Measurements from ENCODE around the gene CAPN8.
"Not testable (repeated sequence)": the region's sequence is repeated elsewhere in the genome, so short reads cannot be mapped to it uniquely, and the experiment has no call there.

Gene CAPN8

DNA sequence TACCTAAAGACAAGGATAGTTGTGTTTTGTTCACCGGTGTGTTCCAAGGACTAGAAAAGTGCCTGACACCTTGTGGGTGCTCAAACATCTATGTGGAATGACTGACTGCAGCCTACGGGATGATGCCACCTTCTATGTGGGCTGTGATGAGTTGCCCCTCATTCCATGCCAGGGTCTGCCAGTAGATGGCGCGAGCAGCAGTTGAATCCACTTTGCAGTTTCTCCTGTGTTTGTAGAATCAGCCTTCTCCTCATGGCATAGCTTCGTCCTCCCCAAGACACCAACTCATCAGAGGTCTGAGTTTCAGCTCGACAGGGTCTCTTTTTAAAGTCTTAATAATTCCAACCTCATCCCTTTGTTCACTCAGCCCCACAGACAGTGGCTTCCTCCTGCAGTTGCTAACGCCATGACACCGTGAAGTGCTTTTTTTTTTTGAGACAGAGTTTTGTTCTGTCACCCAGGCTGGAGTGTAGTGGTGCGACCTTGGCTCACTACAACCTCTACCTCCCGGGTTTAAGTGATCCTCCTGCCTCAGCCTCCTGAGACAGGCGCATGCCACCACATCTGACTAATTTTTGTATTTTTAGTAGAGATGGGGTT lies 133.7 kb downstream of the CAPN8 start:
- H3K27ac ChIP-seq: no peak overlapping the region
- no peak for TF ChIP-seq ZFX (IDR thresholded peaks at IDR 0.05)
- TF ChIP-seq, protein P1, sequence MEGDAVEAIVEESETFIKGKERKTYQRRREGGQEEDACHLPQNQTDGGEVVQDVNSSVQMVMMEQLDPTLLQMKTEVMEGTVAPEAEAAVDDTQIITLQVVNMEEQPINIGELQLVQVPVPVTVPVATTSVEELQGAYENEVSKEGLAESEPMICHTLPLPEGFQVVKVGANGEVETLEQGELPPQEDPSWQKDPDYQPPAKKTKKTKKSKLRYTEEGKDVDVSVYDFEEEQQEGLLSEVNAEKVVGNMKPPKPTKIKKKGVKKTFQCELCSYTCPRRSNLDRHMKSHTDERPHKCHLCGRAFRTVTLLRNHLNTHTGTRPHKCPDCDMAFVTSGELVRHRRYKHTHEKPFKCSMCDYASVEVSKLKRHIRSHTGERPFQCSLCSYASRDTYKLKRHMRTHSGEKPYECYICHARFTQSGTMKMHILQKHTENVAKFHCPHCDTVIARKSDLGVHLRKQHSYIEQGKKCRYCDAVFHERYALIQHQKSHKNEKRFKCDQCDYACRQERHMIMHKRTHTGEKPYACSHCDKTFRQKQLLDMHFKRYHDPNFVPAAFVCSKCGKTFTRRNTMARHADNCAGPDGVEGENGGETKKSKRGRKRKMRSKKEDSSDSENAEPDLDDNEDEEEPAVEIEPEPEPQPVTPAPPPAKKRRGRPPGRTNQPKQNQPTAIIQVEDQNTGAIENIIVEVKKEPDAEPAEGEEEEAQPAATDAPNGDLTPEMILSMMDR (conservative IDR thresholded peaks at IDR 0.05): peak; percentile 92

DNA sequence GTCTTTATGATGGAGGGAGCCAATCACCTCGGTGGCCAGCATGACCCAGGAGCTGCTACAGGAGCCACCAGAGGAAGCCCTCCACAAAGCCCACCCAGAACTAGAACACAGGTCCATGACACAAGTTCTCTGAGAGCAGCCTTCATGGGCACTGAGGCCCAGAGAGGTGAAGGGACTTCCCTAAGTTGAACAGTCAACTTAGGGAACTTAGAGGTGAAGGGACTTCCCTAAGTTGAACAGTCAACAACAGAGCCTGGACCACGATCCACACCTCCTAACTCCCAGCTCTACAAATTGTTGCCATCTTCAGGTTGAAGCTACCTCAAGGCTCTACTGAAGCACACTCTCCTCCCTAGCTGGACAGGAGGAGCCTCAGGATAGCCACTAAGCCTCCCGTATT lies 139.5 kb downstream of the CAPN8 start:
- TF ChIP-seq, protein P1 (conservative IDR thresholded peaks at IDR 0.05): no peak
- no peak for TF ChIP-seq ZFX (IDR thresholded peaks at IDR 0.05)
- no peak overlapping the region for H3K27ac ChIP-seq

DNA sequence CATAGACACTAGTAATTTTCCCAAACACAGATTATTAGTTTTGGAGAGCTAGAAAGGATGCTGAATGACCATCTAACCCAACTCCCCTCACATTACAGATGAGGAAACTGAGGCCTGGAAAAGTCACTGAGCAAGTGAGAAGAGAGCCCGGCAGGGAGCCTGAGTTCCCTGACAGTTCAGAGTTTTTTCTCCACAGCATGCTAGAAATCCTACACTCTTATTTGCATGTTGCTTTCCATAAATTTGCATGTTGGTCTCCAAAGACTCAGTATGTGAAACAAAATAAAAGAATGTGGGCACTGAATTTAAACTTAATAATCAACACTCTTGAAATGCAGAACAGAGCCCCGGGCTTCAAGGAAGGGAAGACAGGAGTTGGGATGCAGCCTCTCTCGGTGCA lies 140.0 kb downstream of the CAPN8 start:
- no peak overlapping the region for H3K27ac ChIP-seq
- TF ChIP-seq, protein P1 (conservative IDR thresholded peaks at IDR 0.05): no peak
- no peak for TF ChIP-seq ZFX (IDR thresholded peaks at IDR 0.05)

DNA sequence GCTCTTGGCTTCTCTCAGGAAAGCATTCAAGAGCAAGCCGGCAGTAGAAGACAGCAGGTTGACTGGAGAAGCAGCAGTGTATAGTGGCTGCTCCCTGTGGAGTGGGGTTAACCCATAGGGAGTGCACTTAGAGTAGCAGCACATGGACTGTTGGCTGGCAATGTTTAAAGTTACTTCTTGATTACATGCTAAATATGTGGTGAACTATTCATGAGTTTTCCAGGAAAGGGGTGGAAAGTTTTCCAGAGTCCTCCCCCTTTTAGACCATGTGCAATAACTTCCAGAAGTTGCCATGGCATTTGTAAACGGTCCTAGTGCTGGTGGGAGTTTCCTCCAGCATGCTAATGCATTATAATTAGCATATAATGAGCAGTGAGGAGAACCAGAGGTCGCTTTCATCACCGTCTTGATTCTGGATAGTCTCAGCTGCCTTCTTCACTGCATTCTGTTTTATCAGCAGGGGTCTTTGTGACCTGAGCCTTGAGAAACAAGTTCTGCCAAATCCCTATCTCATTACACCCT lies 140.5 kb downstream of the CAPN8 start:
- TF ChIP-seq ZFX (IDR thresholded peaks at IDR 0.05): no peak
- TF ChIP-seq, protein P1 (conservative IDR thresholded peaks at IDR 0.05): no peak
- H3K27ac ChIP-seq: no peak overlapping the region

DNA sequence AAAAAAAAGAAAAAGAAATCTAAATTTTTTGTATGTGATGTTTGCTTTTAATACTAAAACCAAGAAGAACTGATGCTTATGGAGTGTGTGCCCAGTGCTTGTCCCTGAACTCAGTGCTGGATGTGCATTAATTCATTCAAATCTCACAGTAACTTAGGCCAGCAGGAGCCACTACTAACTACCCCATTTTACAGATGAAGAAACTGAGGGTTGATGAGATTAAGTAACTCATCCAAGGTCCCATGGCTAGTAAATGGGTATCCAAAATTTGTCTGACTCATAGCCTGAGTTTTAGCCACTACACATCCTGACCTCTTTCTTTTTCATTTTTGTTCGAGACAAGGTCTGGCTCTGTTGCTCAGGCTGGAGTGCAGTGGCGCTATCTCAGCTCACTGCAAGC lies 144.4 kb downstream of the CAPN8 start:
- TF ChIP-seq, protein P1 (conservative IDR thresholded peaks at IDR 0.05): no peak
- no peak for TF ChIP-seq ZFX (IDR thresholded peaks at IDR 0.05)
- H3K27ac ChIP-seq: no peak overlapping the region

DNA sequence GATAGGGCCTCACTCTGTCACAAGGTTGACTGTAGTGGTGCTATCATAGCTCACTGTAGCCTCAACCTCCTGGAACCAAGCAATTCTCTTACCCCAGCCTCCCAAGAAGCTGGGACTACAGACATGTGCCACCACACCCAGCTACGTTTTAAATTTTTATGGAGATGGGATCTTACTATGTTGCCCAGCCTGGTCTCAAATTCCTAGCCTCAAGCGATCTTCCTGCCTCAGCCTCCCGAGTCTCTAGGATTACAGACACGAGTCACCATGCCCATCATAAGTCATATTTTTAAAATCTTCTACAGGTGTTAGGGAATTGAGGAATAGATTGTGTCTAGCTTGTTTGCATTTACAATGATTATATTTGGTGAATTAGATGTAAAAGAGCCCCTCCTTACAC lies 145.3 kb downstream of the CAPN8 start:
- TF ChIP-seq, protein P1 (conservative IDR thresholded peaks at IDR 0.05): no peak
- TF ChIP-seq ZFX (IDR thresholded peaks at IDR 0.05): no peak
- H3K27ac ChIP-seq: no peak overlapping the region

DNA sequence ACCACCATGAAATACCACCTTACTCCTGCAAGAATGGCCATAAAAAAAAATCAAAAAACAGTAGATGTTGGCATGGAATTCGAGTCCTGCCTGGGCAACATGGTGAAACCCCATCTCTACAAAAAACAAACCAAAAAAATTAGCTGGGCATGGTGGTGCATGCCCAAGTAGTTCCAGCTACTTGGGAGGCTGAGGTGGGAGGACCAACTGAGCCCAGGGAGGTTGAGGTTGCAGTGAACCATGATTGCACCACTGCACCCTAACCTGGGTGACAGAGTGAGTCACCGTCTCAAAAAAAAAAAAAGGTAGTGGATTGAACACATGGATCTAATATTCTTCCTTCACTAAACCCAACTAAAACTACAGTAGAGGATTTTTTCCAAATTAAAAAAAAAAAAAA lies 146.4 kb downstream of the CAPN8 start:
- TF ChIP-seq ZFX (IDR thresholded peaks at IDR 0.05): no peak
- TF ChIP-seq, protein P1 (conservative IDR thresholded peaks at IDR 0.05): no peak

DNA sequence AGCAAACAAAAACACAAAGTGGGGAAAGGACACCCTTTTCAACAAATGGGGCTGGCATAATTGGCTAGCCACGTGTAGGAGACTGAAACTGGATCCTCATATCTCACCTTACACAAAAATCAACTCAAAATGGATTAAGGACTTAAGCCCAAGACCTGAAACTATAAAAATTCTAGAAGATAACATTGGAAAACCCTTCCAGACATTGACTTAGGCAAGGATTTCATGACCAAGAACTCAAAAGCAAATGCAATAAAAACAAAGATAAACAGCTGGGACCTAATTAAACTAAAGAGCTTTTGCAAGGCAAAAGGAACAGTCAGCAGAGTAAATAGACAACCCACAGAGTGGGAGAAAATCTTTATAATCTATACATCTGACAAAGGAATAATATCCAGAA lies 146.9 kb downstream of the CAPN8 start:
- not testable (repeated sequence) for H3K27ac ChIP-seq

More for the DNA sequence above, 146.4 kb downstream of the CAPN8 start:
- H3K27ac ChIP-seq: peak overlapping the region; percentile 41; the same call in 1 of the 2 replicates

All from C4-2B (cell line).